SK-N-MC (cell line): Measurements from ENCODE around the gene KCNAB2.

ENCODE experiments used
- EZH2 ChIP-seq: fragments of 200-600 bp; sonication (generic); IDR thresholded peaks from one replicate; pipeline ENCODE4 v1.6.1; 2017; ENCODE audit warnings: antibody characterized with exemption
- POLR2AphosphoS5 ChIP-seq: IDR thresholded peaks from 2 replicates; pipeline ENCODE4 v1.6.1; 2012; ENCODE audit warnings: mild to moderate bottlenecking, low read depth, low read length, borderline replicate concordance

- TF ChIP-seq POLR2AphosphoS5 (no peak), EZH2 (no peak)
Observed at GRCh38 chr1:6117064-6117463, 71.4 kb downstream of the KCNAB2 start.
